ENCODE data around the gene PTPRR.

Gene PTPRR

DNA sequence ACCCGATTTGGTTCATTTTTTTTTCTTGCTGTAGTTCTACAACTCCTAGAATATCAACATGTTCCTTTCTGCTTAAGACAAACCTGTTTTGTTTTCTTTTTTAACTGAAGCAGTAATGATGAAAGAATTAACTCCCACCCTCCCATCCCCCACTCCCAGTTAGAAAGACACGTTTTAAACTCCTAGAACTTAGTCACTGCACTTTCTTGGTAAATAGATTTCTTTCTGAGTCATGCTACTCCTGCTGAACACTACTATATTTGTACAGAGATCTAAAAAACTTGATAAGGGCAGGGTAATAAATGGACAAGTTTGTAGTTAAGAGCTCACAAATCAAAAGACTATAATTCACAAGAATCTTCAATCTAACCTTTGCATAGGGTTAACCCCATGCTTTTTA is 164.4 kb downstream of the PTPRR start:
- Histone ChIP-seq H3K4me1 (ENCODE audit: control insufficient read depth, low read length) (no peaks in the 10 kb centered on the region), H3K36me3 (ENCODE audit: control insufficient read depth, low read length) (no peaks in the 10 kb centered on the region), H3K27ac (ENCODE audit: low read depth, low read length) (no peak overlapping the region), H3K79me2 (ENCODE audit: control insufficient read depth, low read length) (no peaks in the 10 kb centered on the region), H3K9me2 (replicated peaks; ENCODE audit: control insufficient read depth, low read length) (no peaks in the 10 kb centered on the region), H3K27me3 (ENCODE audit: control insufficient read depth, low read length) (peaks cover 17% of the 10 kb centered on the region), H3F3A (ENCODE audit: control insufficient read depth, insufficient read depth) (no peaks in the 10 kb centered on the region), H3K4me3 (ENCODE audit: low read length) (no peak overlapping the region), H3K4me2 (ENCODE audit: low read length) (no peak overlapping the region), H3K9me3 (ENCODE audit: control insufficient read depth, insufficient read depth, low read length) (no peaks in the 10 kb centered on the region), H4K20me1 (ENCODE audit: control insufficient read depth, insufficient read depth, low read depth, low read length) (no peaks in the 10 kb centered on the region)
- no peak for TF ChIP-seq EZH2phosphoT487 (IDR thresholded peaks at IDR 0.05; ENCODE audit: borderline replicate concordance, low read length)
- TF ChIP-seq, protein P1, sequence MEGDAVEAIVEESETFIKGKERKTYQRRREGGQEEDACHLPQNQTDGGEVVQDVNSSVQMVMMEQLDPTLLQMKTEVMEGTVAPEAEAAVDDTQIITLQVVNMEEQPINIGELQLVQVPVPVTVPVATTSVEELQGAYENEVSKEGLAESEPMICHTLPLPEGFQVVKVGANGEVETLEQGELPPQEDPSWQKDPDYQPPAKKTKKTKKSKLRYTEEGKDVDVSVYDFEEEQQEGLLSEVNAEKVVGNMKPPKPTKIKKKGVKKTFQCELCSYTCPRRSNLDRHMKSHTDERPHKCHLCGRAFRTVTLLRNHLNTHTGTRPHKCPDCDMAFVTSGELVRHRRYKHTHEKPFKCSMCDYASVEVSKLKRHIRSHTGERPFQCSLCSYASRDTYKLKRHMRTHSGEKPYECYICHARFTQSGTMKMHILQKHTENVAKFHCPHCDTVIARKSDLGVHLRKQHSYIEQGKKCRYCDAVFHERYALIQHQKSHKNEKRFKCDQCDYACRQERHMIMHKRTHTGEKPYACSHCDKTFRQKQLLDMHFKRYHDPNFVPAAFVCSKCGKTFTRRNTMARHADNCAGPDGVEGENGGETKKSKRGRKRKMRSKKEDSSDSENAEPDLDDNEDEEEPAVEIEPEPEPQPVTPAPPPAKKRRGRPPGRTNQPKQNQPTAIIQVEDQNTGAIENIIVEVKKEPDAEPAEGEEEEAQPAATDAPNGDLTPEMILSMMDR (IDR thresholded peaks at IDR 0.05; ENCODE audit: low read depth, low read length, poor library complexity, severe bottlenecking): no peak

DNA sequence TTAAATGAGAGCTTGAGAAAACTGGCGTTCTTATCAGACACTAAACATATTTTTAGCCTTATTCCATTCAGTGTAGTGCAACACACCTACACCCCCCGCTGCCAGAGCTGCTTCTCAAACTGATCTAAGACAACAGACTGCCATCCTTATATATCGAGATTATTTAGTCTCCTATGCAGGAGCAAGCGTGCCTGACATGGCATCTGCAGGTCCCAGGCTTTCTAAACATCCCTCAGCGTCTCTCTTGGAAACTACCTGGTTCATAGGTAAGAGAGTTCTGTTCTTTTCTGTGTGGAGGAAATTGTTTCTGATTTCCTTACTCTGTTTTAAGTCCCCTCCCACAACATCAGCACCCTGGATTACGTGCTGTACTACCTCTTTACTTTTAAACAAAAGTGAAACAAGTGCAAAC is 166.2 kb downstream of the PTPRR start:
- H3K4me3 ChIP-seq (ENCODE audit: low read length): no peak overlapping the region
- H3K27ac ChIP-seq (ENCODE audit: low read depth, low read length): no peak overlapping the region
- H3F3A ChIP-seq (ENCODE audit: control insufficient read depth, insufficient read depth): no peaks in the 10 kb centered on the region
- H3K9me3 ChIP-seq (ENCODE audit: control insufficient read depth, insufficient read depth, low read length): no peaks in the 10 kb centered on the region
- H3K36me3 ChIP-seq (ENCODE audit: control insufficient read depth, low read length): no peaks in the 10 kb centered on the region
- H3K4me1 ChIP-seq (ENCODE audit: control insufficient read depth, low read length): no peaks in the 10 kb centered on the region
- H3K9me2 ChIP-seq (replicated peaks; ENCODE audit: control insufficient read depth, low read length): no peaks in the 10 kb centered on the region
- no peaks in the 10 kb centered on the region for H3K79me2 ChIP-seq (ENCODE audit: control insufficient read depth, low read length)
- no peaks in the 10 kb centered on the region for H4K20me1 ChIP-seq (ENCODE audit: control insufficient read depth, insufficient read depth, low read depth, low read length)
- no peak overlapping the region for H3K4me2 ChIP-seq (ENCODE audit: low read length)
- H3K27me3 ChIP-seq (ENCODE audit: control insufficient read depth, low read length): peaks cover 26% of the 10 kb centered on the region
- TF ChIP-seq, protein P1 (IDR thresholded peaks at IDR 0.05; ENCODE audit: low read depth, low read length, poor library complexity, severe bottlenecking): no peak
- no peak for TF ChIP-seq EZH2phosphoT487 (IDR thresholded peaks at IDR 0.05; ENCODE audit: borderline replicate concordance, low read length)

DNA sequence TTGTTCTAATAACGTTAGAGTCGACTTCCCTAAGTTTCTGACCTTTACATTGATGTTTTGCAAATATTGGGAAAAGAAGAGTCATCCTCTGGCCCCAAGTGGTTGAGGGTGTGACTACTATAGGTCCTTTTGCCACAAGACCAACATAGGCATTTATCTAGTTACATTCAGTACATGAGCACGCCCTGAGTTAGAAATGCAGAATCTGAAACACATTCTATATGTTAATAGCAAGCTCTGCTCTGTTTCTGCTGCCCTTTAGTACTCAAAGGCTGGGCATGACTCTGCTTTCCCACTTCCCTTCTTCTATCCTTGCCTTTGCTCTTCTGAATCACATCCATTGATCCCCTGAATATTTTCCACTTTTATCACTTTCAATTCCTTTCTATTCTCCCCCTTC is 168.2 kb downstream of the PTPRR start:
- Histone ChIP-seq H3K9me2 (replicated peaks; ENCODE audit: control insufficient read depth, low read length) (no peaks in the 10 kb centered on the region), H3K4me1 (ENCODE audit: control insufficient read depth, low read length) (no peaks in the 10 kb centered on the region), H3K27me3 (ENCODE audit: control insufficient read depth, low read length) (peaks cover 26% of the 10 kb centered on the region), H4K20me1 (ENCODE audit: control insufficient read depth, insufficient read depth, low read depth, low read length) (no peaks in the 10 kb centered on the region), H3K27ac (ENCODE audit: low read depth, low read length) (no peak overlapping the region), H3K9me3 (ENCODE audit: control insufficient read depth, insufficient read depth, low read length) (no peaks in the 10 kb centered on the region), H3F3A (ENCODE audit: control insufficient read depth, insufficient read depth) (no peaks in the 10 kb centered on the region), H3K36me3 (ENCODE audit: control insufficient read depth, low read length) (no peaks in the 10 kb centered on the region), H3K4me2 (ENCODE audit: low read length) (no peak overlapping the region), H3K79me2 (ENCODE audit: control insufficient read depth, low read length) (no peaks in the 10 kb centered on the region), H3K4me3 (ENCODE audit: low read length) (no peak overlapping the region)
- TF ChIP-seq, protein P1 (IDR thresholded peaks at IDR 0.05; ENCODE audit: low read depth, low read length, poor library complexity, severe bottlenecking): no peak
- TF ChIP-seq EZH2phosphoT487 (IDR thresholded peaks at IDR 0.05; ENCODE audit: borderline replicate concordance, low read length): no peak

DNA sequence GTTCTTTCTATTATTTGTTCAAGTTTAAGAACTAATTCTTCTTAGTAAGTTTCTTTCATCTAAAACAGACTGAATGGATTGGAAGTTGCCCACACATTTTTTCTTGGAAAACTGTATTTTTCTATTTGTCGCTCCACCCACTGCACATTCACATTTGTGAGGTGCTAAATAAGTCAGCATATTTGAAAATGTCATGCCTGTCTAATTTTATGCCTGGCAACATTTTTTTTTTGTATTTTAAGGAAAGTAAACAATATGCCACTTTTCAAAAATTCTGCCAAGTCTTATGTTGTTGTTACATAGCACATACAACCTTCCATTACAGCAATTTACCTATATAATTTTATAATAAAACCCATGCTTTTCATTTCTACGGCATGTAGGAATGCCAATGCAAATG is 170.6 kb downstream of the PTPRR start:
- Histone ChIP-seq H3K36me3 (ENCODE audit: control insufficient read depth, low read length) (no peaks in the 10 kb centered on the region), H3K27ac (ENCODE audit: low read depth, low read length) (no peak overlapping the region), H4K20me1 (ENCODE audit: control insufficient read depth, insufficient read depth, low read depth, low read length) (no peaks in the 10 kb centered on the region), H3K4me2 (ENCODE audit: low read length) (no peak overlapping the region), H3K9me2 (replicated peaks; ENCODE audit: control insufficient read depth, low read length) (no peaks in the 10 kb centered on the region), H3K9me3 (ENCODE audit: control insufficient read depth, insufficient read depth, low read length) (no peaks in the 10 kb centered on the region), H3K79me2 (ENCODE audit: control insufficient read depth, low read length) (no peaks in the 10 kb centered on the region), H3F3A (ENCODE audit: control insufficient read depth, insufficient read depth) (no peaks in the 10 kb centered on the region), H3K4me1 (ENCODE audit: control insufficient read depth, low read length) (no peaks in the 10 kb centered on the region), H3K4me3 (ENCODE audit: low read length) (no peak overlapping the region), H3K27me3 (ENCODE audit: control insufficient read depth, low read length) (peaks cover 26% of the 10 kb centered on the region)
- TF ChIP-seq, protein P1 (IDR thresholded peaks at IDR 0.05; ENCODE audit: low read depth, low read length, poor library complexity, severe bottlenecking): no peak
- no peak for TF ChIP-seq EZH2phosphoT487 (IDR thresholded peaks at IDR 0.05; ENCODE audit: borderline replicate concordance, low read length)

Data from DOHH2 (cell line).